H7 (cell line): ENCODE data around the gene PTGIS. TPM values are rescaled to one million over a fixed set of nuclear protein-coding genes. Genes with fewer than 3 reads are reported as not detected.

Experiments used
- DNase-seq: peaks from one replicate; pipeline ENCODE4 v3.0.0; 2012
- H3K27me3 ChIP-seq: 2 replicates; pipeline ENCODE4 v1.6.0; 2011; ENCODE audit warnings: mild to moderate bottlenecking, low read length; ENCODE audit not compliant: control insufficient read depth, insufficient read depth
- H3K36me3 ChIP-seq: replicated peaks from 2 replicates; pipeline ENCODE4 v1.5.1; 2011; ENCODE audit warnings: low read length; ENCODE audit not compliant: control insufficient read depth, insufficient read depth
- H3K4me3 ChIP-seq: 2 replicates; pipeline ENCODE4 v1.5.1; 2011; ENCODE audit warnings: low read depth, mild to moderate bottlenecking, control low read depth, low read length, moderate library complexity; ENCODE audit not compliant: insufficient read depth
- total RNA-seq: library from RNA; depleted of rRNA; stranded (reverse); fragments of >200 nt; shearing (Covaris generic); gene quantifications from 2 replicates; pipeline ENCODE4 v1.2.3, GENCODE V29; 2014

The PTGIS gene
- total RNA-seq, 1 experiment from 2014 or later = 14.3 TPM

GRCh38 chr20:49521356-49521755, 46.6 kb downstream of the PTGIS start:
- H3K4me3 ChIP-seq = no peak overlapping the region
- H3K36me3 ChIP-seq = peaks cover 3% of the 10 kb centered on the region
- no peaks in the 10 kb centered on the region for H3K27me3 ChIP-seq
- DNase-seq = no peak

- H3K27me3 ChIP-seq = no peaks in the 10 kb centered on the region
- peaks cover 3% of the 10 kb centered on the region for H3K36me3 ChIP-seq
- H3K4me3 ChIP-seq = no peak overlapping the region
- DNase-seq = peak; percentile 56
These were observed 48.1 kb downstream of the PTGIS start for GRCh38 chr20:49519777-49520359.

GRCh38 chr20:49519212-49519712, 48.7 kb downstream of the PTGIS start:
- H3K36me3 ChIP-seq = peaks cover 3% of the 10 kb centered on the region
- H3K4me3 ChIP-seq = no peak overlapping the region
- H3K27me3 ChIP-seq = no peaks in the 10 kb centered on the region
- DNase-seq = no peak

GRCh38 chr20:49518576-49518975, 49.4 kb downstream of the PTGIS start:
- H3K36me3 ChIP-seq = no peaks in the 10 kb centered on the region; the same call in 1 of the 2 replicates
- H3K4me3 ChIP-seq = no peak overlapping the region
- DNase-seq = peak; percentile 4
- H3K27me3 ChIP-seq = no peaks in the 10 kb centered on the region

GRCh38 chr20:49517805-49518100, 50.2 kb downstream of the PTGIS start:
- no peak for DNase-seq
- Histone ChIP-seq H3K36me3 (no peaks in the 10 kb centered on the region; the same call in none of the 2 replicates), H3K27me3 (no peaks in the 10 kb centered on the region), H3K4me3 (no peak overlapping the region)

- no peak for DNase-seq
- peaks cover 2% of the 10 kb centered on the region for H3K36me3 ChIP-seq
- H3K4me3 ChIP-seq = no peak overlapping the region
- no peaks in the 10 kb centered on the region for H3K27me3 ChIP-seq
These were observed 50.8 kb downstream of the PTGIS start for GRCh38 chr20:49516916-49517804.

- DNase-seq = no peak
These were observed 52.4 kb downstream of the PTGIS start for GRCh38 chr20:49515586-49515985.

GRCh38 chr20:49513517-49513916, 54.4 kb downstream of the PTGIS start:
- DNase-seq = no peak
- no peaks in the 10 kb centered on the region for H3K27me3 ChIP-seq
- H3K36me3 ChIP-seq = peaks cover 2% of the 10 kb centered on the region
- H3K4me3 ChIP-seq = no peak overlapping the region

More at GRCh38 chr20:49515586-49515985, 52.4 kb downstream of the PTGIS start:
- H3K27me3 ChIP-seq = no peaks in the 10 kb centered on the region
- H3K4me3 ChIP-seq = no peak overlapping the region
- H3K36me3 ChIP-seq = peaks cover 2% of the 10 kb centered on the region

- Histone ChIP-seq H3K27me3 (no peaks in the 10 kb centered on the region), H3K36me3 (peaks cover 4% of the 10 kb centered on the region), H3K4me3 (no peak overlapping the region)
- no peak for DNase-seq
These were observed 54.9 kb downstream of the PTGIS start for GRCh38 chr20:49513009-49513408.

- H3K27me3 ChIP-seq = no peaks in the 10 kb centered on the region
- H3K4me3 ChIP-seq = no peak overlapping the region
- DNase-seq = no peak
- peaks cover 9% of the 10 kb centered on the region for H3K36me3 ChIP-seq
These were observed 56.0 kb downstream of the PTGIS start for GRCh38 chr20:49511788-49512525.

- Histone ChIP-seq H3K27me3 (no peaks in the 10 kb centered on the region), H3K4me3 (no peak overlapping the region), H3K36me3 (peaks cover 10% of the 10 kb centered on the region)
- no peak for DNase-seq
These were observed 57.3 kb downstream of the PTGIS start for GRCh38 chr20:49510562-49511122.

GRCh38 chr20:49508435-49509199, 59.3 kb downstream of the PTGIS start:
- Histone ChIP-seq H3K27me3 (no peaks in the 10 kb centered on the region), H3K4me3 (no peak overlapping the region), H3K36me3 (peaks cover 10% of the 10 kb centered on the region)
- DNase-seq = peak; percentile 80

- Histone ChIP-seq H3K36me3 (peaks cover 10% of the 10 kb centered on the region), H3K27me3 (no peaks in the 10 kb centered on the region), H3K4me3 (no peak overlapping the region)
- no peak for DNase-seq
These were observed 60.0 kb downstream of the PTGIS start for GRCh38 chr20:49507741-49508434.
